ENCODE results near the gene SLC13A5.

DNA sequence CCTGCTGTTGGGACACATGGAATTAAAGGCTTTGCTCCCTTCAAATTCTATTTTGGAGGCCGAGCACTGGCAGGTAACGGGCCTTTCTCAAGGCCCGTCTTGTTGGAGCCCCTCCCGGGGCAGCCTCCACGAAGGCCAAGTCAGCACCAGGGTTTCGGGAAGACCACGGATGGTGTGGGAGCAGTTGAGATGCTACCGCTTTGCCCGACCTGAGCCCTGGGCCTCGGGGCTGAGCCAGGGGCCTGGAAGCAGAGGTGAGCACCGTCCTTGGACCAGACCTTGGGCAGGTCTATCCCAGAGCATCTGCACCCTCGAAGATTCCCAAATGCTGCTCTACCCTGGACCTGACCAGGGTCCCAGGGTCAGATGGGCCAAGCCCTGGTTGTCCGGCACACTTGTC is 38.6 kb downstream of the SLC13A5 start:
- no peak for TF ChIP-seq POLR2A (IDR thresholded peaks at IDR 0.05)
- TF ChIP-seq, protein P1, sequence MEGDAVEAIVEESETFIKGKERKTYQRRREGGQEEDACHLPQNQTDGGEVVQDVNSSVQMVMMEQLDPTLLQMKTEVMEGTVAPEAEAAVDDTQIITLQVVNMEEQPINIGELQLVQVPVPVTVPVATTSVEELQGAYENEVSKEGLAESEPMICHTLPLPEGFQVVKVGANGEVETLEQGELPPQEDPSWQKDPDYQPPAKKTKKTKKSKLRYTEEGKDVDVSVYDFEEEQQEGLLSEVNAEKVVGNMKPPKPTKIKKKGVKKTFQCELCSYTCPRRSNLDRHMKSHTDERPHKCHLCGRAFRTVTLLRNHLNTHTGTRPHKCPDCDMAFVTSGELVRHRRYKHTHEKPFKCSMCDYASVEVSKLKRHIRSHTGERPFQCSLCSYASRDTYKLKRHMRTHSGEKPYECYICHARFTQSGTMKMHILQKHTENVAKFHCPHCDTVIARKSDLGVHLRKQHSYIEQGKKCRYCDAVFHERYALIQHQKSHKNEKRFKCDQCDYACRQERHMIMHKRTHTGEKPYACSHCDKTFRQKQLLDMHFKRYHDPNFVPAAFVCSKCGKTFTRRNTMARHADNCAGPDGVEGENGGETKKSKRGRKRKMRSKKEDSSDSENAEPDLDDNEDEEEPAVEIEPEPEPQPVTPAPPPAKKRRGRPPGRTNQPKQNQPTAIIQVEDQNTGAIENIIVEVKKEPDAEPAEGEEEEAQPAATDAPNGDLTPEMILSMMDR (IDR thresholded peaks at IDR 0.05), result no peak

Data from tibial nerve (tissue), 3 donors.